ENCODE results near the gene FNDC11.

Gene FNDC11

GRCh38 chr20:63540417-63541186 is 13.4 kb upstream of the FNDC11 start:
- DNase-seq: no peak

- DNase-seq: no peak
Measured at GRCh38 chr20:63541371-63541770, 12.6 kb upstream of the FNDC11 start.

- DNase-seq: no peak
Measured at GRCh38 chr20:63542031-63542559, 11.9 kb upstream of the FNDC11 start.

- no peak for DNase-seq
Measured at GRCh38 chr20:63542696-63543095, 11.3 kb upstream of the FNDC11 start.

- DNase-seq: no peak
Measured at GRCh38 chr20:63543131-63543530, 10.8 kb upstream of the FNDC11 start.

GRCh38 chr20:63543733-63544132 is 10.2 kb upstream of the FNDC11 start:
- no peak for DNase-seq

GRCh38 chr20:63544241-63544957 is 9.6 kb upstream of the FNDC11 start:
- no peak for DNase-seq

- DNase-seq: no peak
Measured at GRCh38 chr20:63544958-63545516, 8.9 kb upstream of the FNDC11 start.

- DNase-seq: no peak
Measured at GRCh38 chr20:63545814-63546213, 8.1 kb upstream of the FNDC11 start.

- no peak for DNase-seq
Measured at GRCh38 chr20:63546256-63546955, 7.6 kb upstream of the FNDC11 start.

- DNase-seq: no peak
Measured at GRCh38 chr20:63546956-63547724, 6.8 kb upstream of the FNDC11 start.

GRCh38 chr20:63547725-63548480 is 6.1 kb upstream of the FNDC11 start, which contains the start of gene SRMS:
Gene SRMS (minus strand): TSS chr20:63547749. CDS start chr20:63547463, 286 bp downstream.
- no peak for DNase-seq

GRCh38 chr20:63548542-63548941 is 5.4 kb upstream of the FNDC11 start:
- no peak for DNase-seq

- no peak for DNase-seq
Measured at GRCh38 chr20:63549019-63549418, 4.9 kb upstream of the FNDC11 start.

GRCh38 chr20:63549679-63550282 is 4.2 kb upstream of the FNDC11 start:
- no peak for DNase-seq

GRCh38 chr20:63551068-63551467 is 2.9 kb upstream of the FNDC11 start:
- DNase-seq: no peak

GRCh38 chr20:63552481-63553249 is 1.3 kb upstream of the FNDC11 start:
- DNase-seq: peak; percentile 73

- peak; percentile 93 for DNase-seq
Measured at GRCh38 chr20:63553251-63553932, 567 bp upstream of the FNDC11 start.

Data from CD4-positive, alpha-beta T cell treated with Interleukin-10 for 1 hour (primary cell).